Activated T-cell treated with anti-CD3 and anti-CD28 coated beads for 1 hour (primary cell): ENCODE data around the gene NTRK3.

Experiments used
- DNase-seq: peaks from one replicate; pipeline ENCODE4 v3.0.0-alpha.2; 2020; ENCODE audit warnings: low read depth

The NTRK3 gene

DNA sequence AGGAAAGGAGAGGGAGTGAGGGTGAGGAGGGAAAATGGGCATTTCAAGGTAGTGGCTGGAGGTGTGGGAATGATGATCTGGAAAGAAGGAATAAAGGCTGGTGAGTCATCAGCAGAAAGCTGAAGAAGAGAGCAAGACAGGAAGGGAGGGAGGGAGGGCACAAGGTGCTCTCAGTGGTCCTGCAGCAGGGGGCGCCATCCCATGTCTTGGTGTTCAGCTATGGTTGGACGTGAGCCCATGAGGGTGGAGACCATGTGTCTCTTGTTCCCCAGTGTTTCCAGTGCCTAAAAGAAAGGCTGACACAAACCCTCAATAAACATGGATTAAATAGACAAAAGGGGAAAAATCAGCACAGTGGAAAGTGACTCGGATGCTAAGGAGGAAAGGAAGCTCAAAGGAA lies 228.5 kb downstream of the NTRK3 start:
- no peak for DNase-seq

DNA sequence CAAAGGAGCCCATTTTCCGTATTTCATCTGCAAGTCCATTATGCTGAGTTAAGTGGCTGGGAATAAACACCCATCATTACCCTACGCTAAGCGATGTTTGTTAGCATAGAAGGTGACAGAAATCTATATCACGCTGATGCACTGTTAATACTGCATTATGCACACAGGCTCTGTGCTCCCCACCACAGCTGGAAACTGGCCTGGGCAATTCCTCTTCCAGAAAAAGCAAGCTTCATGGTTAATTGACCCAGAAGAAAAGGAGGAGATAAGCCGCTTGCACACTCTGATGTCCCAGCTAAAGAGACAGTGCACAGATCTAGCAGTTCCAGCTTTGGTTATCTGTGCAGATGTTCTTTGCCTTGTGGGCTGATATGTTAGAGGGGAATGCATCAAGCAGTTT lies 232.6 kb downstream of the NTRK3 start:
- DNase-seq, result no peak

DNA sequence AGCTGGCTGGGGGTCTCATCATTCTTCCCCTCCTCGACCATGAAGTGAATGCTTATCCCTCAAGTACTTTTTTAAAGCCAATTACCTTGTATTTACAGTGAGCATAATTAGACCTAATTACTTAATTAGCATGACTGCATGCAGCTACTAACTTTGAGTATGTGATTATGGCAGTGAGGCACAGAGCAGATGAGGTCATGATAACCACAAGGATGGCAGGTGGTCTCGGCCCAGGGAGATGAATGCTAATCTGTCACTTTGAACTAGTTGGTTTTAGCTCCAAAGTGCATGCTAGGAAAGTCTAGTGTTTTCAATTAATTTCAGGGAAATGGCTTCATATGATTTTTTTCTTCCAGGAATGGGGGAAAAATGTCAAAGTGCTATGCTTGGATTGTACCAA lies 233.8 kb downstream of the NTRK3 start:
- no peak for DNase-seq

DNA sequence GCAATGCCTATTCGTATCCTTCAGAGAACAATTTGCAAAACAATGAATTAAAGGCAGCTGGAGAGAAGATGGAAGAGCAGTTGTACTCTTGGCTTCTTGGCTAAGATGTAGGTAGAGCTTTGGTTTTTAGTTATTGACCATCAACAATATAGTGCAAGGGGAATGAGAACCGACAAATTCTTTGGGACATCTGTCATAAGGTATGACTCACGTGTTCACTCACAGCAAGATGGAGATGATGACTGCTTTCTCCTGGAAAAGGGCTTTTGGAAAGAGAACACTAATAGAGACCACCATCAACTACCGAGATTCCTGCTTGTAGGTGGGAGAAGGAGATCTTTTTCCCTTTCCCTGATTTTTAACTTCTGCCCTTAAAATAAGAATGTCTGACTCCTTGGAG lies 234.9 kb downstream of the NTRK3 start:
- no peak for DNase-seq

DNA sequence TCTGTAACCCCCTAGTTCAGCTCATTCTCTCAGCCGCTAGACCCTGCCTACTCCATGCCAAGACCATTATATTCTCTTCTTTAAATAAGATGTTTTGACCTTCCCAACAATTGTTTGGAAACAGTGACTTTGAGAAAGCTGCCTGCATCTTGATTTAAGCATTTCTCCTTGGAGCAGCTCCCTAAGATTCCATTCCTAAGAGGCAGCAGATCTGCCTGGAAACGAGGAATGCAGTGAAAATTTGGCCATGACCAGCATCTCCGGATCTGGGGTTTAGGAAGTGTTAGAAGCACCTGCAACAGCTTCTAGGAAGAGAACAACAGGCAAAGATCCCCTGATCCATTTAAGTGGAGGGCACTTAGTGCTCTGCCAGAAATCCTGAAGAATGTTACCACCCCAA lies 235.7 kb downstream of the NTRK3 start:
- no peak for DNase-seq

DNA sequence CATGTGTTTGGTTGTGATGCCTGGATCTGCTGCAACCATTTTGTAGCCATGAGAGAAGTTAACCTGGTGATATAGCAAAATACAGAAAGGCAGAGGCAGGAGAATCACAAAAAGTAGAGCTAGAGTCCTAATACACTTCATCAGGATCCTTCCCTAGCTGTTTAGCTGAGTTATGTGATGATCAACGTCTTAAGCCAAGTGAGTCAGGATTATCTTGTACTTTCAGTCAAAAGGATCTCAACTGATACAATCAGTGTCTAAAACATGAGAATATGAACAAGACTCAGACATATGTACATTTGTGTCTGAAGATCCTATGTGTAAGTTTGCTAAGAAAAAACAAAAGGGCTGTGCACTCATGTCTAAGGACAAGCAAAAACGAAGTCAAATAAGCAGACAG lies 236.9 kb downstream of the NTRK3 start:
- no peak for DNase-seq

DNA sequence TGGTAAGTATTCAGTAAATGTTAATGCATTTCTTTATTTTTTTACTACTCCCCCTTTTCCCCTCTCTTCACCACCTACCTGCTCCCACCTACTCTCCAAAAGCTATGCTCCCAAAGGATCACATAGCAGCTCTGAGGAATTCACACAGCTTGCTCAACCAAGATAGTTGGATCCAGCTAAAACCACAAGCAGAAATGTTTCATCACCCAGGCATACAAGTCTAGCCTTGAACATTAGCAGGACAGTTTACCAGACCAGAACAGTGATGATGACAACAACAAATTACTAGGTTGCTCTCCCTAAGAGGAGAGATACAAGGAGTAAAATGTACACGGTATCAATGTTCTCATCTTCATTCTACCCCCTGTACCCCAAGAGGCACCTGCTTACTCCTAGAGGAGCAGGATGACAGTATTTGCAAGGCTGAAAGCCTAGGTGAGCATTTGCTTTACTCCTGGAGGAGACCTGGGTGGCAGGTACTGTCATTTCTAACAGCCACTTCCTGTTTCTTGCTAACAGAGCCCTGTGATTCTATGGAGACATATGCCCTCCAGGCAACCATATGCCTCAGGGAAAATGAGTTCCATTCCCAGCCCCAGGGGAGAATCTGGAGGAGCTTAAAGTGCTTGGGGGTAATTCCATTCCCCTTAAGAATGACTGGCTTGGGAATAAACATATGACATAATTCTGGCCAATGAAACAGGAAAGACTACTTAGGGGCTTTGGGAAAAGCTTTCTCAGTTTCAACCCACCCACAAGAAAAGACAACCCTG lies 237.5 kb downstream of the NTRK3 start:
- DNase-seq, result no peak

DNA sequence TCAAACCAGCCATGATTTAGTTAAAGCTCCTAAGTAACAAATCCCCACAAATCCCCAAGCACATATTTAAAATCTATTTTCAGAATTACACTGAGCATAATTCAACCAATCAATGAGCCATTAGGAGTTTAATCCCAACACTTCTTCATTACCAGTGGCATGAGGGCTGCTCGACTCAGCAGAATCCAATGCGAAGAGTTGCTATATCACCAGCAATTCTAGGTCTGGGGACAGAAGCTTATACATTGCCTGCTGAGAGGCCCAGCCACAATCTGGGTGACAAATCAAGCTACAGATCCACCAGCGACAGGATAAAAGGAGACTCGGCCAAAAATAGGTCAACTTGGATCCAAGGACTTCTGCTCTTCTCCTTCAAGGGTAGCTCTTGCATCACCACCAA lies 238.8 kb downstream of the NTRK3 start:
- no peak for DNase-seq

DNA sequence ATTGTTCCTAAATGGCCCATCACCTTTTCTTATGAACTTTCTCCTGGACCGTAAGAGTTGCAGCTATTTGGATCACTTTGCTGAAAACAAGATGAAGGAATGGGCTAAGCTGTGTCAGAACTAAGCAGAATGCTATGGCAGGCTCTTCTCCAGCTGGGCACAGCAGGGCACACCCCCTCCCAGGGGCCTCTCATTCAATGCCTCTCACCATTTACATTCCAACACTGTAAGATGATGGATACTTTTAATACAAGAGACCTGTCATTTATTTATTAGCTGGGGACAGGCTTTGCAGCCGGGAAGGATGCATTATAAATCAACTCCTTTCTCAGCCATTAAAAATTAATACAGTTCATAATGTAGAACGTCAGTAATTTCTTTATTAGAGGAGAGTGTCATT lies 240.1 kb downstream of the NTRK3 start:
- no peak for DNase-seq

DNA sequence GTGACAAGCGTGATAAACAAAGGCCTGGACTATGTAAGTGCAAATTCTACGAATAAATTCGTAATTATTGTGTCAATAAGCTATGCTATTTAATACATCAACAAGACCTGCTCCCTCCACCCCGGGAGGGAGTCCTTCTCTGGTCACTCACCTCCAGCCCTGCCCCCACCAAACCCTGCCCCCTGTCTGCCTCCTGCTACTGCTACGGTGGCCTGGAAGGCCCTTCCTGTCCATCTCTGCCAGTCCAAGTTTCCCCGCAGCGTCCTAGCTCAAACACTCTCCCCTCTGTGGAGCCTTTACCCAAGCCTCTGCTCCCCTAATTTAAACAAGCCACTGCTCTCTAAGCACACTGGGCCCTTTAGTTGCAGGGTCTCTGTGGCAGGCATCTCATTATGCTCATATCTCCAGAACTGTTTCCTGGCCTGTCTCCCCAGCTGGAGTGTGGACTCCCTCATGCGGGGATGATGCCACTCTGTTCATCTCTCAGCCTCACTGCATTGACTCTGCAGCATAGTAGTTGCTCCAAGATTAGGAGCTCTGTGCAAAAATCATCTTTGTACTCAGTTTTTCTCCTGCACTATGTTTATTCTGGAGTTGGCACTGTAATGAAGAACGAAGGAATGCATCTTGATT lies 241.2 kb downstream of the NTRK3 start:
- DNase-seq, result no peak

DNA sequence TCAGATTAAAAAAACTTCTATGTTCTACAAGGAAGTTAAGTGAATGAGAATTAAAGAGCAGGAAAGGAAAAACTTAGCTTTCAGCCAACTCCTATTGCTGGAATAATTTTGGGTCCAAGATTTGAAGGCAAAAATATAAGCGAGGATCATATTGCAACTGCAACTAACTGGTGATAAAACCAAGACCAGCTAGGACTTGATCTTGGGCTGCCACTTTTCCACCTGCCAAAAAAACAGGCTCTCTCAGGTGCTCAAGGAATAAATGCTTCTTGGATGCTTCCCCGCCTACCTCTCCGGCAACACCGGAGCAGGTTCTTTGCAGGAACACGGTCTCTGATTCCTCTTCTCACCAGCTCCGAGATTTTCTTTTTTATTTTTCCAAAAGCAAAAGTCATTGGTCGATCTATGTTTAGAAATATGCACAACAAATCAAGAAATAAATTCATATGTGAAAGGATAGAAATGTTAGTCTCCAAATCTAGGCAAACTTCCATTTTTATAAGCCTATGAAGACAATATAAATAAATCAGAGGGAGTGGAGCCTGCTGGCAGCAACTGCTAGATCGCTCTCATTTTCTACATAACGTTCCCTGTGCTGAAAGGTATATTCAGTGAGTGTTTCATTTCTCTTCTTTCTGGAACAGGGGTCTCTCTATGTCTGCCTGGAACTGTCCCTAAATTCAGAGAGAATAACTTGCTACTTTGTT lies 241.9 kb downstream of the NTRK3 start:
- no peak for DNase-seq

DNA sequence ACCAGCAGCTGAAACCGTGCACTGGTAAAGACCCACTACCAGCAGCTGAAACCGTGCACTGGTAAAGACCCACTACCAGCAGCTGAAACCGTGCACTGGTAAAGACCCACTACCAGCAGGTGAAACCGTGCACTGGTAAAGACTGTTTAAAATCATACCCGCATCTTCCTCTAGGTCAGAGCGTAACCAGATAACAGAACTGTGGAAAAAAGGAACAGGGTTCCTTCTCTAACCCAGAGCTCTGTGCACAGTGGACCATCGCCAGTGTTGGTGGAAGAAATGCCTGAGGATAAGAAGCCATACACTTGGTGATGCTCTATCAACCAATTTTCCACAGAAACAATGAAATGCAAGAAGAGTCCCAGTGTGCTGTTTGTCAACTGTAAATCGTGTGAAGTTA lies 243.4 kb downstream of the NTRK3 start:
- DNase-seq, result no peak

DNA sequence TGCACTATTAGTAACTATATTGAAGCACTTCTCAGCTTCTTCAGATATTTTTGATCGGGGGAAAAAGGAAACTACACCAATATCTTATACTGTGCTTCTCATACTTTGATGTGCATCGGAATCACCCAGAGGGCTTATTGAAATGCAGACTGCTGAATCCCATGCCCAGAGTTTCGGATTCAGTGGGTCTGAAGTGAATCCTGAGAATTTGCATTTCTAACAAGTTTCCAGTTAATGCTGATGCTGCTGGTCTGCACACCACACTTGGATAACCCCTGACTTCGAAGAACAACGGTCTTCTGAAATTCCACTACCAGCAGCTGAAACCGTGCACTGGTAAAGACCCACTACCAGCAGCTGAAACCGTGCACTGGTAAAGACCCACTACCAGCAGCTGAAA lies 243.9 kb downstream of the NTRK3 start:
- no peak for DNase-seq

DNA sequence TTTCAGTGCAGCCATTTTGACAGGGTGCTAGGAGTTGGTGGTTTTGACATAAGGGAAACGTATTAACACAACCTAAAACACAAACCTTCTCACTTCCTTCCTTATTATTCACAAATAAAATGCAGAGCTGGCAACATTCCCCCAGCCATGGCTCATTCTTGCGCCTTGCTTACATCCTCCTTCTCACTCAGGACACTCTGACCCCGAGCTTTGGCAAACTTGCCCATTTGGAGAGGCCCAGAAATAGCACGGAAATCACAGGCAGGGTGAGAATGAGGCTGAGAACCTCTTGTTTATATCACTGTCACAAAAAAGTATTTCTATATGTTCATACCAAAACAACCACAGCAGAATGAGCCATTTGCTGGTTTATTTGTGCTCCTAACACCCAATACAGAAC lies 244.3 kb downstream of the NTRK3 start:
- DNase-seq, result no peak

DNA sequence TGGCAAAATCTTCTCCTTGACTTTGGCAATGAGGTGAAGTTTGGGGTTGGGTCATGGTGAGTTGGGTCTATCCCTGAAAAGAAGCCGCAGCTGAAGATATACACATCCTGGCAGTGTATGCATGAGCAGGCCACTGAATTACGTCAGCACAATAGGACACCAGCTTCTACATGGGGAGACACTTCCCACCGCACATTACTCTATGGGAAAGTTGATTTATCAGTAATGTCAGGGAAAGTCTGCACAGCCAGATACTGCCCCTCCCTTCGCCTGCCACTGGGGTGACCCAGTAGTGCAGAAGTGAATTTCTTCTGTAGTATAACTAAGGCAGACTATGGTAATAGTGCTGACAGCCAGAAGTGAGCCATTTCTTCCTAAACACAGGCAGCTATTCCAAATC lies 245.0 kb downstream of the NTRK3 start:
- no peak for DNase-seq

DNA sequence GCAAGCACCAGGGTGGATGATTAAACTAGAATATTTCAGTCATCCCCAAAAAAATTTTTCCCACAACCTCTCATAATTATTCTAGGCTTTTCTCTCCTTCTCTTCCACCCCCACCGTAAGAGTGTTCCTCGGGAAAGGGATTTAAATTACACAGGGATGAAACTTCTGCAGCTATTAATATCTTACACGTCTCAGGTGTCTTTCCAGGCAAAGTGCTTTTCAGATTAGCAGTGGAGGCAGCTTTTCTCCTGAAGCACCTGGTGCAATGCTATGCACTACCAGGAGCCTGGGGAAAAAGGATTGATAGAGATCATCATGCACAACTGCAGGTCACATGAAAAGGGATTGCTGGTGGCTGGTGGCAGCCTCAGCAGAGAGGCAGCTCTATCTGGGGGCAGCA lies 250.4 kb downstream of the NTRK3 start:
- DNase-seq, result no peak

DNA sequence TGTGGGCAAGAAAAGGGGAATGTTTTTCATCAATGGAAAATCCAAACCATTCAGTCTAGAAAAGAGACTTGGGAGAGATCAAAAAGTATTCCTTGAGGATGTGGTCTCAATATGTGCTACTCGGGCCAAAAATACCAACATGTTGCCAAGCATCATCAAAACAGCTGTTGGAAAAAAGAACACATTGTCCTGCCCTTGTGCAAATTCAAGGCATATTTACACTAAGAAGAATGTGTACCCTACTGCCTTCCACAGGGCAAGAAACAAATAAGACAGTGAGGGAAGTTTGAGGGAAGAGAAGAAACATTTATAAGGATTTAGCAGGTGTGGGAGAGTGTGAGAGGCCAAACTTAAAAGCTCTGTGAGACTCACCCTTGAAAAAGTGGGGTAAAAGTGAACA lies 252.1 kb downstream of the NTRK3 start:
- no peak for DNase-seq

DNA sequence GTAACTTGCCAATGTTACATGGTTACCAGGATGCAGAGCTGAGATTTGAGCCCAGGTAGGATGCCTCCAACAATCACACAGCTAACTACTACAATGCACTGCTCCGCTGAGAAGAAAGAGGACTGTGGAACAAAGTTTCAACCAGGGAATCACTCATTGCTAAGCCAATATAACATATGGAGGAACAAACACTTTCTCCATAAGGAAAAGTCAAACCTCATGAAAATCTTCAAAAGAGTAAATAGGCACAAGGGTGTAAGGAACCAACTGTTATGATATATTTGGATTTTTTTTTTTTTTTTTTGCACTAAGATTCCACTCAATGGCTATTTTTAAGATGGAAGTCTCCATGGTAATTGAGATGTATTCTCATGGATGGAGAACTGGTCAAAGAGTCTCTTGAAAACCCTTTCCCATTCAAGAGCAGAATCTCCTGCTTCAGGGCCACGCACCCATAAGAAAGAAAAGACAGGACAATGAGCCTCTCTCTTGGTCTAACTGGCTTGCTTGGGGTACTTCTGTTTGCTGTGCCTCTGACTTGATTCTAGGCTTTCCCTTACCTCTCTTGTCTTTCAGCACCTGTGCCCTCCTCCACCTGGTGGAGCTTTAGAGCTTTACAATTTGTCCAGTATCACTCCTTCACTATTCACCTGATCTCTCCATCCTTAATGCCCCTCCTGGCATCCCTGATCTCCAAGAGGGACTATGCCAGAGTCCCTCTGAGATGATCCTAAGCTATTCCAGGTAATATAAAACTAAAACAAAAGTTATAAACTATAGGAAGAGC lies 252.8 kb downstream of the NTRK3 start:
- no peak for DNase-seq

DNA sequence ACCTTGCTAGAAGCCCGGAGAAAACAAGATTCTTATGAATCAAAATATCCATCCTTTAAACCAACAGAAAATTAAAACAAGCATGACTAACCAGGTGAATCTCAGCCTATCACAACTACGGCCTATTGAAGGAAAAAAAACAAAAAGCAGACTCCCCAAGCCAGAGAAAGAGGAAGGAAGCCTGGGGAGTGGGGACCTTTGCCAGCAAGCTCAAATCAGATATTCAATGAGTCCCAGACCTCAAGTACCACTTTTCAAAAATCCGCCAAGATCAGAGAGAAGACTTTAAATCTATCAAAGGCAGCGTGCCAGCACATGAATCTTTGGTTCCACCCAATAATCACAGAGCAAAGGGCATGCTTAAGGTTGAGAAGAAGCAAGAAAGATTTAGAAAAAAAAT lies 253.8 kb downstream of the NTRK3 start:
- no peak for DNase-seq

DNA sequence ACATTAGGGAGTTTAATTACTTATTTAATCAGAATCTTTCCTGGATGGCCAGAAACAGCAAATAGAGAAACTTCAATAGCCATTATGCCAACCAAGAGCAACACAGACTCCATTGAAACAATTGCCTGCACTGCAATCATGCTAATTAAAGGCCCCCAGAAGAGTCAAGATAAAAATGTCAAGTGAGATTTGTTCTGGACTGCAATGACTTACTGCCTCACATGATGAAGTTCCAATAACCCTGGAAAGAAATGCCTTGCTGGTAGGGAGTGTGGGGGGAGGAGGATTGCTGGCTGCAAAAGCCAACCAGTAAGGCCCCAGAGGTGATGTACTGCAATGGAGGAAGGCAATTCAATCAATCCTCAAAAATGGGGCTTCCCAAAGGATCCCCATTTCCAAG lies 257.9 kb downstream of the NTRK3 start:
- DNase-seq, result no peak

DNA sequence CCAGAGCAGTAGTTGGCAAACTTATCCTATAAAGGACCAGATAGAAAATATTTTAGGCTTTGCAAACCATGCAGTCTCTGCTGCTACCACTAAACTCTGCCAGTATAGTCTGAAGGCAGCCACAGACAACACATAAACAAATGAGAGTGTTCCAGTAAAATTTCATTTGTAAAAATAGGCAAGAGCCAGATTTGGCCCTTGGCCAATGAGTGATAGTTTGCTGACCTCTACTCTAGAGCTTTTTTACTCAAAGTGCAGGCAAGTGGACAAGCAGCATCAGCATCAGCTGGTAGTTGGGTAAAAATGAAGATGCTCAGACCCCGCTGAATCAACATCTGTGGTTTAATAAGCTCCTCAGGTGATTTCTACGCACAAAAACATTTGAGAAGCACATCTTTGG lies 269.8 kb downstream of the NTRK3 start:
- DNase-seq, result no peak

DNA sequence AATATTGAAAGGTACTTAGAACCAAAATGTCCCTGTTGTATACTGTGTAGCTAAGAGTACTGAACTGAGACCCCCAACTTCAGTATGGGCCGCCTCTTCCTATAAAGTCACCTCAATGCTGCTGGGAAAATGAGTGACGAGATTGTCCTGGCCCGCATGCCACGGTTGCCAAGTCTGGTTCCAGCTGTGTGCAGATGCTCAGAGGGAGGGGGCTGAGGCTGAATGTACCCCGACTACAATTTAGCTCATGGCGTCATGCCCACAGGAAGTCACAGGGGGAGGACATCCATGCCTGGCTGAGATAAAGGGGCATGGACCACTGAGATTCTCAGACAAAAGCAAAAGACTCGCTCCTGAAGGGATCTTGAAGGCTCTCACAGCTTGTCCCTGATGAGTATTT lies 271.1 kb downstream of the NTRK3 start:
- no peak for DNase-seq

DNA sequence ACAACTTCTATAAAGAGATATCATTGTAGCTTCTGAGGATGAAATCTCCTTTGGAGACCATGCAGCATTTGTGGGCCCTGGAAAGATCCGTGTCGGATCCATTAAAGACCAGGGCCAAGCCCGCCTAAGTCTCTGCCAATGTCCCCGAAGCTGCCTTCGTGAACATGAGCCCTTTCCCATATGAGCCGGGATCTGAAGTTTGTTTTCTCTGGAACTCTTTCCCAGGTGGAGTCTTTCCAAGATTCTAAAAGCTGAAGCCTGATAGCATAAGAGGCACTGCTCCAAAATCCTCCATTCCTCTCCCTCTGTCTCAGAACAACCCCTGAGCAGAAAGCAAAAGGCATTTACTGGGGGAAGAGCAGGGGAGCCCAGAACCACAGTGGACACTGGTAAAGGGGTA lies 274.6 kb downstream of the NTRK3 start:
- no peak for DNase-seq
